Esophagus muscularis mucosa (tissue), 4 donors: ENCODE measurements around the gene HOMER3. TPM values are rescaled to one million over a fixed set of nuclear protein-coding genes. Genes with fewer than 3 reads are reported as not detected.
A peak's percentile ranks its signal among the peaks of the same experiment; 100 is the strongest.

Experiments
- DNase-seq: peaks from one replicate; pipeline ENCODE4 v3.0.0-alpha.2; 2017; ENCODE audit errors: extremely low spot score
- H3K27ac ChIP-seq, 4 donors: fragments of 200-600 bp; sonication (generic); replicated peaks in 1 of 4; 1 replicate in 3 of 4; 2 replicates in 1 of 4; pipeline ENCODE4 v1.5.1; 2016 to 2019; ENCODE audit warnings: mild to moderate bottlenecking in 1 of 4
- H3K27me3 ChIP-seq, 4 donors: fragments of 200-600 bp; sonication (generic); one replicate each; pipeline versions ENCODE4 v1.5.1 to v1.6.0; 2016 to 2019
- H3K36me3 ChIP-seq, 4 donors: fragments of 200-600 bp; sonication (generic); one replicate each; pipeline ENCODE4 v1.5.1; 2016 to 2019
- H3K4me1 ChIP-seq, 4 donors: fragments of 200-600 bp; sonication (generic); one replicate each; pipeline ENCODE4 v1.5.1; 2016 to 2019
- H3K4me3 ChIP-seq, 4 donors: fragments of 200-600 bp; sonication (generic); 1 replicate in 2 of 4; 2 replicates in 2 of 4; pipeline ENCODE4 v1.5.1; 2016 to 2019; ENCODE audit warnings: mild to moderate bottlenecking in 4 of 4, moderate library complexity in 1 of 4
- H3K9me3 ChIP-seq, 4 donors: fragments of 200-600 bp; sonication (generic); 1 replicate in 3 of 4; 2 replicates in 1 of 4; pipeline ENCODE4 v1.5.1; 2016 to 2019
- EP300 ChIP-seq: sonication (generic); formaldehyde crosslinking; IDR thresholded peaks from one replicate; pipeline ENCODE4 v1.6.1; 2017; ENCODE audit warnings: antibody characterized with exemption
- POLR2A ChIP-seq: fragments of 450-650 bp; IDR thresholded peaks from one replicate; pipeline ENCODE4 v1.6.1; 2017; ENCODE audit warnings: antibody characterized with exemption, moderate library complexity, mild to moderate bottlenecking, low read depth
- POLR2AphosphoS5 ChIP-seq, 2 donors: sonication (generic); formaldehyde crosslinking; IDR thresholded peaks; one replicate each; pipeline ENCODE4 v1.6.1; 2017; ENCODE audit warnings: antibody characterized with exemption in 2 of 2
- WGBS: methylation state at CpG from one replicate; pipeline ENCODE4 v1.1.5; 2018; 5-methylcytosine and 5-hydroxymethylcytosine counted together
- intact Hi-C: fragments of 100-400 bp; cut with DNase I; formaldehyde crosslinking; loops from one replicate; pipeline ENCODE4 v1.15.1; 2023
- total RNA-seq, 4 donors: library from RNA; depleted of rRNA; stranded (reverse); fragments of >200 nt; gene quantifications; one replicate each; pipeline versions ENCODE4 v1.1.0 to v1.2.1, GENCODE V29; 2016
- TF ChIP-seq, protein P1 (sequence below), 3 experiments: fragments of 200-600 bp in 2 of 3; fragments of 450-650 bp in 1 of 3; sonication (generic) in 2 of 3; IDR thresholded peaks; one replicate each; pipeline ENCODE4 v1.5.1; 2017 to 2019; ENCODE audit warnings: antibody characterized with exemption in 3 of 3, mild to moderate bottlenecking in 2 of 3, moderate library complexity in 1 of 3

The HOMER3 gene
- total RNA-seq, 4 donors from 2014 or later, result 26.7 to 47.8 (median 39.1) TPM

DNA sequence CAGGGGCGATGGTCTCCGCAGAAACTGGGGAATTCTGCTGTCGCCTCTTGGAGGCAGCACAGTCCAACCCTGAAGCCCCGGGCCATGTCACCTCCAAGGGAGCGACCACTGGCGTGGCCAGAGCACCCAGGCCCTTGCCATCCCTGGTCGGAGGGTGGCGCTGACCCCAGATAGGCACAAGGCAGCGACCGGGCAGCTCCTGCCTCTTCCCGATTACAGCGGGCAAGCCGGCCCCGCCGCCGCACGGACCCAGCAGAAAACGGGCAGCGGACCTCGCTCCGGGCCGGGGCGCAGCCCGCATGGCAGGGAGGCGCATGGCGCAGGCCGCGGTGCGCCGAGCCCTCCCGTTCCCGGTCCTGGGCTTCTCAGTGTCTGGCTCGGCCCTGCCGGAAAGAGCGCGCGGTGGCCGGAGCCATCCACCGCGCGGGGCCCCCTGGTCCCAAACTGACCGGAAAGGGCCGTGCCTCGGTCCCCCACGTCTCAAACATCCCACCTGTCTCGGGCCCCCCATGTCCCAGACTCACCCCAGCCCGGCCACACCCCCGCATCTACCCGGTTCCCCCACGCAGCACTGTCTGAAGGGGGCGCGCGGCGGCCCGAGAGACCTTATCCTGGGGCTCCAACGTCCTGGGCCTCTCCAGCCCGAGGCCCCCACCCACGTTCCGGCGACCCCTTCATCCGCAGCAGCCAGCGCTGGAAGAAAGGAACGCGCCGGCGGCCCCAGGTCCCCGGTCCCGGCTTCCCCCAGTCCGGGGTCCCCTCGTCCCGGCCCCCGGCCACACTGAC, 45.8 kb downstream of the HOMER3 start:
- Histone ChIP-seq H3K4me1 (peaks cover 24 to 33% (median 27%) of the 10 kb centered on the region in 4 donors), H3K4me3 (peak overlapping the region; percentile 46 to 57 (median 52)), H3K27ac (peak overlapping the region in 1 of 4 donors; percentile 69), H3K27me3 (peaks cover 0 to 48% (median 16%) of the 10 kb centered on the region in 4 donors), H3K36me3 (peaks cover 13 to 22% (median 18%) of the 10 kb centered on the region in 4 donors), H3K9me3 (no peaks in the 10 kb centered on the region)
- TF ChIP-seq, protein P1, sequence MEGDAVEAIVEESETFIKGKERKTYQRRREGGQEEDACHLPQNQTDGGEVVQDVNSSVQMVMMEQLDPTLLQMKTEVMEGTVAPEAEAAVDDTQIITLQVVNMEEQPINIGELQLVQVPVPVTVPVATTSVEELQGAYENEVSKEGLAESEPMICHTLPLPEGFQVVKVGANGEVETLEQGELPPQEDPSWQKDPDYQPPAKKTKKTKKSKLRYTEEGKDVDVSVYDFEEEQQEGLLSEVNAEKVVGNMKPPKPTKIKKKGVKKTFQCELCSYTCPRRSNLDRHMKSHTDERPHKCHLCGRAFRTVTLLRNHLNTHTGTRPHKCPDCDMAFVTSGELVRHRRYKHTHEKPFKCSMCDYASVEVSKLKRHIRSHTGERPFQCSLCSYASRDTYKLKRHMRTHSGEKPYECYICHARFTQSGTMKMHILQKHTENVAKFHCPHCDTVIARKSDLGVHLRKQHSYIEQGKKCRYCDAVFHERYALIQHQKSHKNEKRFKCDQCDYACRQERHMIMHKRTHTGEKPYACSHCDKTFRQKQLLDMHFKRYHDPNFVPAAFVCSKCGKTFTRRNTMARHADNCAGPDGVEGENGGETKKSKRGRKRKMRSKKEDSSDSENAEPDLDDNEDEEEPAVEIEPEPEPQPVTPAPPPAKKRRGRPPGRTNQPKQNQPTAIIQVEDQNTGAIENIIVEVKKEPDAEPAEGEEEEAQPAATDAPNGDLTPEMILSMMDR (IDR thresholded peaks at IDR 0.05), result peak in 1 of 3 experiments; percentile 27
- TF ChIP-seq POLR2AphosphoS5 (IDR thresholded peaks at IDR 0.05), result no peak
- intact Hi-C loops, result no loop called here
- DNase-seq, result no peak
- WGBS, result 6% methylated on average over 6 of the region's 72 CpGs

DNA sequence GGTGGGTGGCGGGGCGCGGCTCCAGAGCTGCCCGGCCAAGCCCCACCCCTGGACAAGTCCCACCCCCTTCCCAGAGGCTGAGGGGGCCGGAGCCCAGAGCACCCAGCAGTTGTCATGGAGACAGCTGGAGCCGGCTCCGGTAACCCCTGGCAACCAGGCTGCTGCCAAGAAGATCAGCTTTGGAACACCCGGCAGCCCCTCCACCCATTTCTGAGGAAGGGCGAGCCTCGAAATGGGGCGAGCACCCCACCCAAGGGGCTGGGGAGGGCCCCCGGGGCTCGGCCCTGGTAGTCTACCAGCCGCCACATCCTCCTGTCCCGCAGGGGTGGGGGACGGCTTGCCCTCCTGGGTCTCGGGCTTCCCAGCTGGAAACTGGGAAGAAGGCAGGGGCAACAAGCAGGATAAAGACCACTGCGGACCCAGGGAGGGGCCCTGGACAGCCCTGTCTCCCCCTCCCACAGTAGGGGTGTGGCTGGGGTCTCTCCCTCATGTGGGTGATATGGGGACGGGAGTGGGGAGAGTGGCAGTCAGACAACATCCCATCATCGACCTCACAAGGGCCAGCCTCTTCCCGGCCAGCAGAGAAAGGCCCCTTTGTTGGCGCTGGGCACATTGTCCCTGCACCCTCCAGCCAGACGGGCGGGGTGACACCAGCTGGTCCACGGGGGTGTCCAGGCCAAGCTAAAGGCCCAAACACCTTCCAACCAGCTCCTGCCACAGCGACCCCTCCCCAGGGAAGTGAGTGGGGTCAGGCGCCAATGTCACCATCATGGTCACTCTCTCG, 46.6 kb downstream of the HOMER3 start:
- intact Hi-C loops, result no loop called here
- Histone ChIP-seq H3K9me3 (no peaks in the 10 kb centered on the region), H3K36me3 (peaks cover 6 to 14% (median 10%) of the 10 kb centered on the region in 4 donors), H3K4me3 (peak overlapping the region; percentile 46 to 57 (median 52)), H3K4me1 (peaks cover 24 to 33% (median 27%) of the 10 kb centered on the region in 4 donors), H3K27me3 (peaks cover 0 to 48% (median 16%) of the 10 kb centered on the region in 4 donors), H3K27ac (peak overlapping the region in 3 of 4 donors; percentile 13 to 69 (median 43))
- 10% methylated on average over 24 of the region's 28 CpGs for WGBS
- no peak for DNase-seq
- TF ChIP-seq POLR2A, result no peak
- TF ChIP-seq EP300, result no peak

DNA sequence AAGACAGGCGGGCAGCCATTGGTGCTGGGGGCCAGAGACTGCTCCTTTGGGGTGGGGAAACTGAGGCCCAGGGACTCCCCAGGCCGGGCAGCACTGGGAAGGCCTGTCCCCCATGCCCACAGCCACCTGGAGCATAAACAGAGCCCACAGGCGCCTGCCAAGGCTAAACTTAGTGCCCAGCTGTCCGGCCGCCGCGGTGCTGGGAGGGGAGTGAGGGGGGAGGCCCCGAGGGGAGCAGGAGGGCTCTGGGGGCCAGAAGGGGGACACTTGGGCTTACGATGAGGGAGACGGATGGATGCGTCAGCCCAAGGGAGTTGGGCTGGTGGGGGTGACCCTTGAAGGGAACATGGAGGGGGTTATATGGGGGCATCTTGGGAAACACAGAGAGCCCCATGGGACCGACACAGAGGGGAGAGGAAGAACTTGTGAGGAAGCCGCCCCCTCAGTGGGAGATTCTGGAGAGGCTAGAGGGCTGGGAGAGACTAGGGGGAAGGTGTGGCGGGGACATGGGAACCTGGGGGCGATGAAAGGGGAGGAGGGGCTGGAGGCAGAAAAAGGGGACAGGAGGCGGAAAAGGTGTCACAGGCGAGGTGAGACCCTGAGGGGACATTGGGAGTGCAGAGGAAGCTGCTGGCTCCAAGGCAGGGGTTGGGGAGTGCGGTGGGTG, 47.3 kb downstream of the HOMER3 start:
- intact Hi-C loops, result no loop called here
- Histone ChIP-seq H3K4me3 (peak overlapping the region in 2 of 4 donors; percentile 51 to 54), H3K36me3 (peaks cover 0 to 6% (median 2%) of the 10 kb centered on the region in 4 donors), H3K9me3 (no peaks in the 10 kb centered on the region), H3K27ac (peak overlapping the region in 1 of 4 donors; percentile 67), H3K4me1 (peaks cover 24 to 33% (median 27%) of the 10 kb centered on the region in 4 donors), H3K27me3 (peaks cover 0 to 48% (median 16%) of the 10 kb centered on the region in 4 donors)
- no peak for DNase-seq
- TF ChIP-seq POLR2AphosphoS5 (IDR thresholded peaks at IDR 0.05) (no peak), EP300 (no peak), POLR2A (no peak)
- TF ChIP-seq, protein P1 (IDR thresholded peaks at IDR 0.05), result no peak
- 44% methylated on average over 17 of the region's 18 CpGs for WGBS

DNA sequence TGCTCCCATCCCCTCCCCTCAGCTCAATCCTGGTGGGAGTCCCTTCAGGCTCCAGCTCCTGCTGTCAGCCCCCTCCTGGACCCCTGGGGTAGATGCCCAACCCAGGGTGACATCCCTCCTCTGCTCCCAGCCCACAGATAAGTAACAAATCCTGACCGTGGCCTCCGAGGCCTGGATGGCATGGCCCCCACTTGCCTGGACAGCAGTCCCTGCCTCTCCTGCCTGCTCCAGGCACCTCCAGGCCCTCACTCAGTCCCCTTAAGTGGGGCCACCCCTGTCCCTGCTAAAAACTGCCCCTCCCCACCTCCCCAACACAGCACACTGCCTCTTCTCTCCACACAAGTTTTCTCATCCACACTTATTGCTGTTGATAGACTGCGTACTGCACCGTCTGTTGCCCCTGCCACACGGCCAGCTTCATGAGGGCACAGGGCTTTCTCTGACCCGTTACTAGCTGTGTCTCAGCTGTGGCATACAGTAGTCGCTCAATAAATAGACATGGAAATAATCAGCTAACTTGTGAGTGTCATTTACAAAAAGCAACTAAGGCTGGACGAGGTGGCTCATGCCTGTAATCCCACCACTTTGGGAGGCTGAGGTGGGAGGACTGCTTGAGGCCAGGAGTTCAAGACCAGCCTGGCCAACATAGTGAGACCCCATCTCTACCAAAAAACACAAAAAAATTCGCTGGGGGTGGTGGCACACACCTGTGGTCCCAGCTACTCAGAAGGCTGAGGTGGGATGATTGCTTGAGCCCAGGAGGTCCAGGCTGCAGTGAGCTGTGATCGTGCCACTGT, 50.9 kb downstream of the HOMER3 start:
- TF ChIP-seq POLR2A (no peak), EP300 (no peak), POLR2AphosphoS5 (IDR thresholded peaks at IDR 0.05) (no peak)
- TF ChIP-seq, protein P1 (IDR thresholded peaks at IDR 0.05), result no peak
- intact Hi-C loops, result loop anchor here (10.0 kb wide), 1 partner anchor 115 kb away; no protein-coding TSS in a partner anchor
- H3K27ac ChIP-seq, result no peak overlapping the region
- H3K36me3 ChIP-seq, result no peaks in the 10 kb centered on the region
- WGBS, result 90% methylated on average over 10 of the region's 10 CpGs
- no peak for DNase-seq
- no peaks in the 10 kb centered on the region for H3K9me3 ChIP-seq
- no peak overlapping the region for H3K4me3 ChIP-seq
- peaks cover 12 to 17% (median 16%) of the 10 kb centered on the region in 4 donors for H3K4me1 ChIP-seq
- H3K27me3 ChIP-seq, result peaks cover 0 to 27% (median 12%) of the 10 kb centered on the region in 4 donors
